GM23338 (cell line): ENCODE results near the gene PAXX. TPM values are rescaled to one million over a fixed set of nuclear protein-coding genes. Genes with fewer than 3 reads are reported as not detected.
"Not testable (repeated sequence)": the region's sequence is repeated elsewhere in the genome, so short reads cannot be mapped to it uniquely, and the experiment has no call there.

Experiments used
- ATAC-seq: fragments of 200-7000 bp; cut with Tn5 transposase; 3 replicates; pipeline ENCODE4 v1.9.1; 2020
- DNase-seq: peaks from one replicate; pipeline ENCODE4 v3.0.0-alpha.2; 2015; ENCODE audit warnings: low spot score
- H2AFZ ChIP-seq: fragments of 200-600 bp; sonication (generic); 2 replicates; pipeline ENCODE4 v1.8.0; 2016; ENCODE audit warnings: antibody characterized with exemption, mild to moderate bottlenecking, moderate library complexity
- H3F3A ChIP-seq: fragments of 200-600 bp; sonication (generic); replicated peaks from 2 replicates; pipeline ENCODE4 v1.8.0; 2017; ENCODE audit warnings: antibody characterized with exemption, mixed run types, low read depth
- H3K27ac ChIP-seq: fragments of 200-600 bp; sonication (generic); 2 replicates; pipeline ENCODE4 v1.6.1; 2016; ENCODE audit warnings: low read depth
- H3K27me3 ChIP-seq: fragments of 200-600 bp; sonication (generic); 2 replicates; pipeline ENCODE4 v1.8.0; 2016; ENCODE audit warnings: mild to moderate bottlenecking, mixed run types, moderate library complexity; ENCODE audit not compliant: insufficient read depth
- H3K36me3 ChIP-seq: fragments of 200-600 bp; sonication (generic); 2 replicates; pipeline ENCODE4 v1.8.0; 2016; ENCODE audit warnings: mild to moderate bottlenecking; ENCODE audit not compliant: insufficient read depth
- H3K4me1 ChIP-seq: fragments of 200-600 bp; sonication (generic); 2 replicates; pipeline ENCODE4 v1.8.0; 2016; ENCODE audit warnings: mild to moderate bottlenecking, moderate library complexity; ENCODE audit not compliant: insufficient read depth
- H3K4me2 ChIP-seq: fragments of 200-600 bp; sonication (generic); 2 replicates; pipeline ENCODE4 v1.7.1; 2017; ENCODE audit warnings: mixed run types
- H3K4me3 ChIP-seq: fragments of 200-600 bp; sonication (generic); 2 replicates; pipeline ENCODE4 v1.6.1; 2016; ENCODE audit warnings: mixed run types
- H3K79me2 ChIP-seq: fragments of 200-600 bp; sonication (generic); replicated peaks from 2 replicates; pipeline ENCODE4 v1.8.0; 2017; ENCODE audit warnings: mild to moderate bottlenecking; ENCODE audit not compliant: insufficient read depth
- H3K9me2 ChIP-seq: fragments of 200-600 bp; sonication (generic); 2 replicates; pipeline ENCODE4 v1.8.0; 2017; ENCODE audit not compliant: insufficient read depth
- H4K20me1 ChIP-seq: fragments of 200-600 bp; sonication (generic); replicated peaks from 2 replicates; pipeline ENCODE4 v1.8.0; 2017; ENCODE audit warnings: mild to moderate bottlenecking; ENCODE audit not compliant: insufficient read depth
- H3K27ac Mint-ChIP-seq: 2 replicates; pipeline ENCODE4 v1.8.0; 2020; ENCODE audit warnings: inconsistent platforms, mild to moderate bottlenecking, moderate library complexity, mixed read lengths
- H3K27me3 Mint-ChIP-seq: 3 replicates; pipeline ENCODE4 v1.8.0; 2022; ENCODE audit warnings: low read depth, mild to moderate bottlenecking, moderate library complexity, mixed read lengths, inconsistent platforms; ENCODE audit not compliant: insufficient read depth, poor library complexity
- H3K36me3 Mint-ChIP-seq: 3 replicates; pipeline ENCODE4 v1.8.0; 2021; ENCODE audit warnings: low read depth, mild to moderate bottlenecking, inconsistent platforms, moderate library complexity, mixed read lengths
- H3K4me1 Mint-ChIP-seq: 3 replicates; pipeline ENCODE4 v1.8.0; 2020; ENCODE audit warnings: mild to moderate bottlenecking, inconsistent platforms, mixed read lengths
- H3K4me3 Mint-ChIP-seq: 3 replicates; pipeline ENCODE4 v1.8.0; 2021; ENCODE audit warnings: moderate library complexity, mild to moderate bottlenecking, inconsistent platforms, mixed read lengths
- H3K9me3 Mint-ChIP-seq: 3 replicates; pipeline ENCODE4 v1.8.0; 2020; ENCODE audit warnings: moderate library complexity, mild to moderate bottlenecking, inconsistent platforms, mixed read lengths
- CREB1 ChIP-seq: fragments of 250-450 bp; sonication (Bioruptor Pico); IDR thresholded peaks from 2 replicates; pipeline ENCODE4 v1.5.0; 2020; ENCODE audit warnings: low read depth, mild to moderate bottlenecking, moderate library complexity
- CTCF ChIP-seq, 2 experiments: fragments of 200-600 bp in 1 of 2; sonication (generic) in 1 of 2; conservative IDR thresholded peaks; 2 replicates each; pipeline versions ENCODE4 v1.5.1 to v1.6.1; 2016 to 2017; ENCODE audit warnings: antibody characterized with exemption in 2 of 2, low read depth in 2 of 2, mild to moderate bottlenecking in 2 of 2, moderate library complexity in 1 of 2
- ETS1 ChIP-seq: IDR thresholded peaks from 2 replicates; pipeline ENCODE4 v1.6.1; 2016; ENCODE audit warnings: antibody characterized with exemption
- EZH2 ChIP-seq: fragments of 200-600 bp; sonication (generic); IDR thresholded peaks from one replicate; pipeline ENCODE4 v1.8.0; 2017; ENCODE audit warnings: antibody characterized with exemption, mild to moderate bottlenecking, low read depth; ENCODE audit not compliant: unreplicated experiment
- EZH2phosphoT487 ChIP-seq: fragments of 200-600 bp; sonication (generic); IDR thresholded peaks from one replicate; pipeline ENCODE4 v1.8.1; 2018; ENCODE audit warnings: antibody characterized with exemption; ENCODE audit not compliant: unreplicated experiment
- POLR2AphosphoS5 ChIP-seq: IDR thresholded peaks from 2 replicates; pipeline ENCODE4 v1.6.1; 2016; ENCODE audit warnings: antibody characterized with exemption, low read depth
- polyA plus RNA-seq: library from polyadenylated mRNA; unstranded; fragments of >200 nt; fragmentation: Nextera tagmentation; extraction: Ambion mirVana; gene quantifications from 2 replicates; pipeline ENCODE4 v1.2.1, GENCODE V29; 2016
- total RNA-seq: library from RNA; depleted of rRNA; stranded (reverse); fragments of >200 nt; shearing (Covaris generic); gene quantifications from 2 replicates; pipeline ENCODE4 v1.2.3, GENCODE V29; 2014
- TF ChIP-seq, protein P1 (sequence below): fragments of 250-450 bp; sonication (Bioruptor Pico); IDR thresholded peaks from 2 replicates; pipeline ENCODE4 v1.5.0; 2020; ENCODE audit warnings: mild to moderate bottlenecking, moderate library complexity

PAXX gene
- total and polyA plus RNA-seq, 2 experiments from 2014 or later, result 71.5 to 86.0 TPM

DNA sequence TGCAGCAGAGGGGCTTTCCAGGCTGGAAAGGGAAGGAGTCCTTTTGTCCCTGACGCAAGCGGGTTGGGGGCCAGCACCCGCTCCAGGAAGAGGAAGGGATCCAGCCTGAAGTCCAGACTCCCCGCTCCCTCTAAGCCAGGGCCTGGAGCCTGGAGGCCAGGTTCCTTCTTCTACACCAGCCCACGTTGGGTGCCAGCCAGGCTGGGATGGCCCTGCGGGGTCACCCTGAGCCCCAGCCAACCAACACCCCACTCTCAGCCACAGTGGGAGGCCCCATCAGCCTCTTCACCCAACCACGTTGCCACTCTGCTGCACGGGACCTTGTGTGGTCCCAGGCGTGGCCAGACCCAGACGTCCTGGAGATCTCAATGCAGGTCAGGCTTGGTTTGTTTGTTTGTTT lies 40.6 kb downstream of the PAXX start:
- 0 out of 2 replicates have a peak, but pooled peaks cover 3% of the 10 kb centered on the region for H3F3A ChIP-seq
- H2AFZ ChIP-seq, result no peak overlapping the region

DNA sequence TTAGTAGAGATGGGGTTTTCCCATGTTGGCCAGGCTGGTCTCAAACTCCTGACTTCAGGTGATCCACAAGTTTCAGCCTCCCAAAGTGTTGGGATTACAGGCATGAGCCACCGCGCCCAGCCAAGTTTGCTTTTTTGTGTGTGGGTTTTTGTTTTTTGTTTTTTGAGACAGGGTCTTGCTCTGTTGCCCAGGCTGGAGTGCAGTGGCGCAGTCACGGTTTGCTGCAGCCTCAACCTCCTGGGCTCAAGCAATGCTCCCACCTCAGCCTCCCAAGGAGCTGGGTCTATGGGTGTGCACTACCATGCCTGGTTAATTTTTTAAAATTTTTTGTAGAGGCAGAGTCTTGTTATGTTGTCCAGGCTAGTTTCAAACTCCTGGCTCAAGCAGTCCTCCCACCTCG lies 41.3 kb downstream of the PAXX start:
- not testable (repeated sequence) for DNase-seq, H3K36me3 Mint-ChIP-seq, H3K27ac ChIP-seq, H3K4me3 ChIP-seq, H4K20me1 ChIP-seq, H2AFZ ChIP-seq, H3F3A ChIP-seq, H3K4me1 Mint-ChIP-seq, H3K27ac Mint-ChIP-seq, H3K4me1 ChIP-seq, H3K4me3 Mint-ChIP-seq, H3K9me2 ChIP-seq, H3K36me3 ChIP-seq, ATAC-seq, H3K9me3 Mint-ChIP-seq, H3K4me2 ChIP-seq, H3K79me2 ChIP-seq, H3K27me3 ChIP-seq
- peaks cover 21% of the 10 kb centered on the region for H3K27me3 Mint-ChIP-seq

More for the DNA sequence above, 40.6 kb downstream of the PAXX start:
- H3K27me3 Mint-ChIP-seq, result peaks cover 19% of the 10 kb centered on the region
- H3K4me3 ChIP-seq, result no peak overlapping the region
- no peak for TF ChIP-seq CREB1 (CRISPR knock-in tag)
- TF ChIP-seq POLR2AphosphoS5, result no peak
- TF ChIP-seq, protein P1, sequence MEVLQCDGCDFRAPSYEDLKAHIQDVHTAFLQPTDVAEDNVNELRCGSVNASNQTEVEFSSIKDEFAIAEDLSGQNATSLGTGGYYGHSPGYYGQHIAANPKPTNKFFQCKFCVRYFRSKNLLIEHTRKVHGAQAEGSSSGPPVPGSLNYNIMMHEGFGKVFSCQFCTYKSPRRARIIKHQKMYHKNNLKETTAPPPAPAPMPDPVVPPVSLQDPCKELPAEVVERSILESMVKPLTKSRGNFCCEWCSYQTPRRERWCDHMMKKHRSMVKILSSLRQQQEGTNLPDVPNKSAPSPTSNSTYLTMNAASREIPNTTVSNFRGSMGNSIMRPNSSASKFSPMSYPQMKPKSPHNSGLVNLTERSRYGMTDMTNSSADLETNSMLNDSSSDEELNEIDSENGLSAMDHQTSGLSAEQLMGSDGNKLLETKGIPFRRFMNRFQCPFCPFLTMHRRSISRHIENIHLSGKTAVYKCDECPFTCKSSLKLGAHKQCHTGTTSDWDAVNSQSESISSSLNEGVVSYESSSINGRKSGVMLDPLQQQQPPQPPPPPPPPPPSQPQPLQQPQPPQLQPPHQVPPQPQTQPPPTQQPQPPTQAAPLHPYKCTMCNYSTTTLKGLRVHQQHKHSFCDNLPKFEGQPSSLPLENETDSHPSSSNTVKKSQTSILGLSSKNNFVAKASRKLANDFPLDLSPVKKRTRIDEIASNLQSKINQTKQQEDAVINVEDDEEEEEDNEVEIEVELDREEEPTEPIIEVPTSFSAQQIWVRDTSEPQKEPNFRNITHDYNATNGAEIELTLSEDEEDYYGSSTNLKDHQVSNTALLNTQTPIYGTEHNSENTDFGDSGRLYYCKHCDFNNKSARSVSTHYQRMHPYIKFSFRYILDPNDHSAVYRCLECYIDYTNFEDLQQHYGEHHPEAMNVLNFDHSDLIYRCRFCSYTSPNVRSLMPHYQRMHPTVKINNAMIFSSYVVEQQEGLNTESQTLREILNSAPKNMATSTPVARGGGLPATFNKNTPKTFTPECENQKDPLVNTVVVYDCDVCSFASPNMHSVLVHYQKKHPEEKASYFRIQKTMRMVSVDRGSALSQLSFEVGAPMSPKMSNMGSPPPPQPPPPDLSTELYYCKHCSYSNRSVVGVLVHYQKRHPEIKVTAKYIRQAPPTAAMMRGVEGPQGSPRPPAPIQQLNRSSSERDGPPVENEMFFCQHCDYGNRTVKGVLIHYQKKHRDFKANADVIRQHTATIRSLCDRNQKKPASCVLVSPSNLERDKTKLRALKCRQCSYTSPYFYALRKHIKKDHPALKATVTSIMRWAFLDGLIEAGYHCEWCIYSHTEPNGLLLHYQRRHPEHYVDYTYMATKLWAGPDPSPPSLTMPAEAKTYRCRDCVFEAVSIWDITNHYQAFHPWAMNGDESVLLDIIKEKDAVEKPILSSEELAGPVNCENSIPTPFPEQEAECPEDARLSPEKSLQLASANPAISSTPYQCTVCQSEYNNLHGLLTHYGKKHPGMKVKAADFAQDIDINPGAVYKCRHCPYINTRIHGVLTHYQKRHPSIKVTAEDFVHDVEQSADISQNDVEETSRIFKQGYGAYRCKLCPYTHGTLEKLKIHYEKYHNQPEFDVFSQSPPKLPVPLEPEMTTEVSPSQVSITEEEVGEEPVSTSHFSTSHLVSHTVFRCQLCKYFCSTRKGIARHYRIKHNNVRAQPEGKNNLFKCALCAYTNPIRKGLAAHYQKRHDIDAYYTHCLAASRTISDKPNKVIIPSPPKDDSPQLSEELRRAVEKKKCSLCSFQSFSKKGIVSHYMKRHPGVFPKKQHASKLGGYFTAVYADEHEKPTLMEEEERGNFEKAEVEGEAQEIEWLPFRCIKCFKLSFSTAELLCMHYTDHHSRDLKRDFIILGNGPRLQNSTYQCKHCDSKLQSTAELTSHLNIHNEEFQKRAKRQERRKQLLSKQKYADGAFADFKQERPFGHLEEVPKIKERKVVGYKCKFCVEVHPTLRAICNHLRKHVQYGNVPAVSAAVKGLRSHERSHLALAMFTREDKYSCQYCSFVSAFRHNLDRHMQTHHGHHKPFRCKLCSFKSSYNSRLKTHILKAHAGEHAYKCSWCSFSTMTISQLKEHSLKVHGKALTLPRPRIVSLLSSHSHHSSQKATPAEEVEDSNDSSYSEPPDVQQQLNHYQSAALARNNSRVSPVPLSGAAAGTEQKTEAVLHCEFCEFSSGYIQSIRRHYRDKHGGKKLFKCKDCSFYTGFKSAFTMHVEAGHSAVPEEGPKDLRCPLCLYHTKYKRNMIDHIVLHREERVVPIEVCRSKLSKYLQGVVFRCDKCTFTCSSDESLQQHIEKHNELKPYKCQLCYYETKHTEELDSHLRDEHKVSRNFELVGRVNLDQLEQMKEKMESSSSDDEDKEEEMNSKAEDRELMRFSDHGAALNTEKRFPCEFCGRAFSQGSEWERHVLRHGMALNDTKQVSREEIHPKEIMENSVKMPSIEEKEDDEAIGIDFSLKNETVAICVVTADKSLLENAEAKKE (CRISPR knock-in tag), result no peak
- TF ChIP-seq CTCF (conservative IDR thresholded peaks at IDR 0.05; ENCODE audit: low read depth in 2 of 2), result no peak
- no peak for TF ChIP-seq EZH2phosphoT487
- TF ChIP-seq EZH2, result no peak
- no peak for TF ChIP-seq ETS1
- H3K4me1 ChIP-seq, result no peaks in the 10 kb centered on the region
- no peak overlapping the region for H3K27ac Mint-ChIP-seq
- no peak overlapping the region for H3K4me3 Mint-ChIP-seq
- DNase-seq (no peak), ATAC-seq (no peak)
- H3K4me1 Mint-ChIP-seq, result no peaks in the 10 kb centered on the region; the same call in 2 of the 3 replicates
- no peaks in the 10 kb centered on the region for H3K9me3 Mint-ChIP-seq
- H3K36me3 ChIP-seq, result no peaks in the 10 kb centered on the region
- no peak overlapping the region for H3K4me2 ChIP-seq
- H3K27ac ChIP-seq, result no peak overlapping the region
- H3K9me2 ChIP-seq, result no peaks in the 10 kb centered on the region
- H4K20me1 ChIP-seq, result no peaks in the 10 kb centered on the region
- no peaks in the 10 kb centered on the region for H3K79me2 ChIP-seq
- H3K27me3 ChIP-seq, result peaks cover 10% of the 10 kb centered on the region
- H3K36me3 Mint-ChIP-seq, result no peaks in the 10 kb centered on the region
